Progenitor cell of endocrine pancreas (in vitro differentiated cells): ENCODE results near the gene DGKH. TPM values are rescaled to one million over a fixed set of nuclear protein-coding genes. Genes with fewer than 3 reads are reported as not detected.

Experiments
- DNase-seq: peaks from one replicate; pipeline ENCODE4 v3.0.0; 2021; ENCODE audit warnings: low spot score; ENCODE audit not compliant: unreplicated experiment
- H3K27ac Mint-ChIP-seq: 2 replicates; pipeline ENCODE4 v1.8.0; 2021; ENCODE audit warnings: mild to moderate bottlenecking, moderate library complexity, mixed read lengths
- H3K27me3 Mint-ChIP-seq: 2 replicates; pipeline ENCODE4 v1.8.0; 2021; ENCODE audit warnings: mixed read lengths
- H3K36me3 Mint-ChIP-seq: 2 replicates; pipeline ENCODE4 v1.8.0; 2022; ENCODE audit warnings: mixed read lengths; ENCODE audit not compliant: insufficient read depth
- H3K4me1 Mint-ChIP-seq: 2 replicates; pipeline ENCODE4 v1.8.0; 2021; ENCODE audit warnings: low read depth, mixed read lengths
- H3K4me3 Mint-ChIP-seq: 2 replicates; pipeline ENCODE4 v1.8.0; 2021; ENCODE audit warnings: low read depth, mild to moderate bottlenecking, moderate library complexity, mixed read lengths
- H3K9me3 Mint-ChIP-seq: 2 replicates; pipeline ENCODE4 v1.8.0; 2021; ENCODE audit warnings: low read depth, mixed read lengths
- CTCF ChIP-seq: fragments of 200-600 bp; sonication (generic); IDR thresholded peaks from one replicate; pipeline ENCODE4 v1.5.0; 2021; ENCODE audit warnings: antibody characterized with exemption, mild to moderate bottlenecking; ENCODE audit not compliant: unreplicated experiment
- total RNA-seq: library from RNA; stranded (reverse); gene quantifications from 2 replicates; pipeline ENCODE4 v1.2.1, GENCODE V29; 2021

Gene DGKH
- total RNA-seq, 1 donor from 2014 or later, result 5.3 TPM

GRCh38 chr13:42228527-42228926, 180.1 kb downstream of the DGKH start:
- Mint-ChIP-seq H3K4me3 (no peak overlapping the region), H3K4me1 (peaks cover 11% of the 10 kb centered on the region), H3K36me3 (peaks cover 5% of the 10 kb centered on the region), H3K27me3 (no peaks in the 10 kb centered on the region), H3K27ac (no peak overlapping the region), H3K9me3 (peaks cover 5% of the 10 kb centered on the region)
- TF ChIP-seq CTCF, result no peak
- no peak for DNase-seq

- Mint-ChIP-seq H3K27me3 (no peaks in the 10 kb centered on the region), H3K4me3 (no peak overlapping the region), H3K36me3 (peaks cover 5% of the 10 kb centered on the region), H3K9me3 (peaks cover 5% of the 10 kb centered on the region), H3K4me1 (peaks cover 16% of the 10 kb centered on the region), H3K27ac (no peak overlapping the region)
- no peak for TF ChIP-seq CTCF
- DNase-seq, result no peak
These were observed 180.8 kb downstream of the DGKH start for GRCh38 chr13:42229287-42229686.

GRCh38 chr13:42232671-42233070, 184.2 kb downstream of the DGKH start:
- TF ChIP-seq CTCF, result no peak
- Mint-ChIP-seq H3K36me3 (no peaks in the 10 kb centered on the region), H3K4me3 (no peak overlapping the region), H3K27me3 (no peaks in the 10 kb centered on the region), H3K27ac (no peak overlapping the region), H3K9me3 (no peaks in the 10 kb centered on the region), H3K4me1 (peaks cover 17% of the 10 kb centered on the region)
- no peak for DNase-seq

- Mint-ChIP-seq H3K4me1 (peaks cover 15% of the 10 kb centered on the region), H3K4me3 (no peak overlapping the region), H3K9me3 (no peaks in the 10 kb centered on the region), H3K27ac (no peak overlapping the region), H3K36me3 (no peaks in the 10 kb centered on the region), H3K27me3 (no peaks in the 10 kb centered on the region)
- no peak for DNase-seq
- no peak for TF ChIP-seq CTCF
These were observed 185.3 kb downstream of the DGKH start for GRCh38 chr13:42233726-42234125.

- TF ChIP-seq CTCF, result no peak
- Mint-ChIP-seq H3K9me3 (no peaks in the 10 kb centered on the region), H3K4me3 (no peak overlapping the region), H3K36me3 (no peaks in the 10 kb centered on the region), H3K27me3 (no peaks in the 10 kb centered on the region), H3K4me1 (peaks cover 9% of the 10 kb centered on the region), H3K27ac (no peak overlapping the region)
- DNase-seq, result no peak
These were observed 190.7 kb downstream of the DGKH start for GRCh38 chr13:42239161-42239560.
